B cell (primary cell): ENCODE measurements around the gene PFKFB1.

Experiments
- EZH2 ChIP-seq: IDR thresholded peaks from 2 replicates; pipeline ENCODE4 v1.6.1; 2012; ENCODE audit warnings: borderline replicate concordance, low read depth, mild to moderate bottlenecking, moderate library complexity, low read length; ENCODE audit not compliant: insufficient read depth, poor library complexity, severe bottlenecking
- TF ChIP-seq, protein P1 (sequence below): fragments of 200-600 bp; IDR thresholded peaks from one replicate; pipeline ENCODE4 v1.8.0; 2022; ENCODE audit warnings: antibody characterized with exemption, mild to moderate bottlenecking

DNA sequence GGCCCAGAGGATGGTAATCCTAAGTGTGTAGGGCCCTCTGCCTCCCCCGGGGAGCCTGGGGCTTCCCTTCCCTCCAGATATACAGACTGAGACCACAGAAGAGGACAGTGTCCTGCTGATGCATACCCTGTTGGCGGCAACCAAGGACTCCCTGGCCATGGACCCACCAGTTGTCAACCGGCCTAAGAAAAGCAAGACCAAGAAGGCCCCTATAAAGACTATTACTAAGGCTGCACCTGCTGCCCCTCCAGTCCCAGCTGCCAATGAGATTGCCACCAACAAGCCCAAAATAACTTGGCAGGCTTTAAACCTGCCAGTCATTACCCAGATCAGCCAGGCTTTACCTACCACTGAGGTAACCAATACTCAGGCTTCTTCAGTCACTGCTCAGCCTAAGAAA lies 71.4 kb downstream of the PFKFB1 start:
- TF ChIP-seq, protein P1, sequence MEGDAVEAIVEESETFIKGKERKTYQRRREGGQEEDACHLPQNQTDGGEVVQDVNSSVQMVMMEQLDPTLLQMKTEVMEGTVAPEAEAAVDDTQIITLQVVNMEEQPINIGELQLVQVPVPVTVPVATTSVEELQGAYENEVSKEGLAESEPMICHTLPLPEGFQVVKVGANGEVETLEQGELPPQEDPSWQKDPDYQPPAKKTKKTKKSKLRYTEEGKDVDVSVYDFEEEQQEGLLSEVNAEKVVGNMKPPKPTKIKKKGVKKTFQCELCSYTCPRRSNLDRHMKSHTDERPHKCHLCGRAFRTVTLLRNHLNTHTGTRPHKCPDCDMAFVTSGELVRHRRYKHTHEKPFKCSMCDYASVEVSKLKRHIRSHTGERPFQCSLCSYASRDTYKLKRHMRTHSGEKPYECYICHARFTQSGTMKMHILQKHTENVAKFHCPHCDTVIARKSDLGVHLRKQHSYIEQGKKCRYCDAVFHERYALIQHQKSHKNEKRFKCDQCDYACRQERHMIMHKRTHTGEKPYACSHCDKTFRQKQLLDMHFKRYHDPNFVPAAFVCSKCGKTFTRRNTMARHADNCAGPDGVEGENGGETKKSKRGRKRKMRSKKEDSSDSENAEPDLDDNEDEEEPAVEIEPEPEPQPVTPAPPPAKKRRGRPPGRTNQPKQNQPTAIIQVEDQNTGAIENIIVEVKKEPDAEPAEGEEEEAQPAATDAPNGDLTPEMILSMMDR = no peak
- no peak for TF ChIP-seq EZH2
